ENCODE measurements around the gene RHOA.

- no peak for TF ChIP-seq CTCF (tag by site-specific recombination; IDR thresholded peaks at IDR 0.05)
- no peak for TF ChIP-seq ATF2 (tag by site-specific recombination; IDR thresholded peaks at IDR 0.05; ENCODE audit: low read depth)
- TF ChIP-seq ZNF639 (tag by site-specific recombination; IDR thresholded peaks at IDR 0.05) = no peak
- TF ChIP-seq ZNF121 (tag by site-specific recombination; IDR thresholded peaks at IDR 0.05) = no peak
- no peak for TF ChIP-seq TCF7L2 (IDR thresholded peaks at IDR 0.05; ENCODE audit: borderline replicate concordance, low read depth, low read length)
- TF ChIP-seq ZNF138 (tag by site-specific recombination; IDR thresholded peaks at IDR 0.05; ENCODE audit: borderline replicate concordance) = no peak
- TF ChIP-seq ZBTB8A (tag by site-specific recombination; IDR thresholded peaks at IDR 0.05) = no peak
- TF ChIP-seq GLI4 (tag by site-specific recombination; IDR thresholded peaks at IDR 0.05) = no peak
- TF ChIP-seq ZNF514 (tag by site-specific recombination; IDR thresholded peaks at IDR 0.05) = no peak
- no peak for TF ChIP-seq ZBTB17 (tag by site-specific recombination; IDR thresholded peaks at IDR 0.05)
- TF ChIP-seq ZNF155 (tag by site-specific recombination; IDR thresholded peaks at IDR 0.05) = no peak
- no peak for TF ChIP-seq ZNF133 (tag by site-specific recombination; IDR thresholded peaks at IDR 0.05)
- no peak for TF ChIP-seq HIC1 (tag by site-specific recombination; IDR thresholded peaks at IDR 0.05)
Observed at GRCh38 chr3:49415931-49416601, 4.3 kb upstream of the RHOA start.

Measured in HEK293 (cell line).